Transverse colon (tissue), 4 donors: ENCODE measurements around the gene RBM20.

Source experiments
- POLR2A ChIP-seq: fragments of 450-650 bp; IDR thresholded peaks from one replicate; pipeline ENCODE4 v1.6.1; 2016; ENCODE audit warnings: antibody characterized with exemption, mild to moderate bottlenecking, moderate library complexity
- POLR2AphosphoS5 ChIP-seq, 3 donors: sonication (generic); formaldehyde crosslinking; IDR thresholded peaks; one replicate each; pipeline ENCODE4 v1.6.1; 2016; ENCODE audit warnings: antibody characterized with exemption in 3 of 3
- TF ChIP-seq, protein P1 (sequence below), 5 experiments: fragments of 200-600 bp in 3 of 5; fragments of 450-650 bp in 2 of 5; sonication (generic) in 3 of 5; IDR thresholded peaks; 1 replicate in 2 of 5; 2 replicates in 3 of 5; pipeline ENCODE4 v1.5.1; 2016 to 2017; ENCODE audit warnings: antibody characterized with exemption in 5 of 5, inconsistent platforms in 3 of 5, mild to moderate bottlenecking in 2 of 5, moderate library complexity in 1 of 5

DNA sequence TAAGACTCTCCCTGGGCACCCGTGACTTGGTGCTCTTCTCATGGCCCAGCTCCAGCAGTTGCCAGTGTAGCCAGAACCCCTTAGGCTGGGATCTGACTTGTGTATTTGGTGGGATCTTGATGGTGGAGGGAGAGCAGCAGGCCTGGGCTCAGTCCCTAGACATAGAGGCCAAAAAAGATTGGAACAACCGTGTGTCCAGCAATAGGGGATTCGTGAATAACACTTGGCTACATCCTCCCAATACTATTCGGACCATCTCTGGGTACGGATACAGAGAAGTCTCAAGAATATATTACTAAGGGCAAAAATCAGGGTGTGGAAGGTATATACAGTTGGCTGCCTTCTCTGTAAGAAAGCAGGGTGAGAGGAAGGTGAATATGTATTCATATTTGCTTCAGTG is 17.2 kb downstream of the RBM20 start:
- no peak for TF ChIP-seq POLR2AphosphoS5 (IDR thresholded peaks at IDR 0.05)
- TF ChIP-seq, protein P1, sequence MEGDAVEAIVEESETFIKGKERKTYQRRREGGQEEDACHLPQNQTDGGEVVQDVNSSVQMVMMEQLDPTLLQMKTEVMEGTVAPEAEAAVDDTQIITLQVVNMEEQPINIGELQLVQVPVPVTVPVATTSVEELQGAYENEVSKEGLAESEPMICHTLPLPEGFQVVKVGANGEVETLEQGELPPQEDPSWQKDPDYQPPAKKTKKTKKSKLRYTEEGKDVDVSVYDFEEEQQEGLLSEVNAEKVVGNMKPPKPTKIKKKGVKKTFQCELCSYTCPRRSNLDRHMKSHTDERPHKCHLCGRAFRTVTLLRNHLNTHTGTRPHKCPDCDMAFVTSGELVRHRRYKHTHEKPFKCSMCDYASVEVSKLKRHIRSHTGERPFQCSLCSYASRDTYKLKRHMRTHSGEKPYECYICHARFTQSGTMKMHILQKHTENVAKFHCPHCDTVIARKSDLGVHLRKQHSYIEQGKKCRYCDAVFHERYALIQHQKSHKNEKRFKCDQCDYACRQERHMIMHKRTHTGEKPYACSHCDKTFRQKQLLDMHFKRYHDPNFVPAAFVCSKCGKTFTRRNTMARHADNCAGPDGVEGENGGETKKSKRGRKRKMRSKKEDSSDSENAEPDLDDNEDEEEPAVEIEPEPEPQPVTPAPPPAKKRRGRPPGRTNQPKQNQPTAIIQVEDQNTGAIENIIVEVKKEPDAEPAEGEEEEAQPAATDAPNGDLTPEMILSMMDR (IDR thresholded peaks at IDR 0.05), result no peak
- no peak for TF ChIP-seq POLR2A
